K562 (cell line): ENCODE measurements around the gene FTH1. TPM values are rescaled to one million over a fixed set of nuclear protein-coding genes. Genes with fewer than 3 reads are reported as not detected.
A peak's percentile ranks its signal among the peaks of the same experiment; 100 is the strongest.

ENCODE experiments used
- BRCA1 ChIP-seq, 2 experiments: fragments of 450-650 bp in 1 of 2; sonication (generic) in 1 of 2; formaldehyde crosslinking in 1 of 2; IDR thresholded peaks; 2 replicates each; pipeline versions ENCODE4 v1.5.0 to v1.6.1; 2017 to 2020; ENCODE audit warnings: mild to moderate bottlenecking in 1 of 2, missing genetic modification reagents in 1 of 2
- HMGN3 ChIP-seq: IDR thresholded peaks from 2 replicates; pipeline ENCODE4 v1.6.1; 2011; ENCODE audit warnings: borderline replicate concordance, low read depth, mild to moderate bottlenecking, mixed read lengths, low read length; ENCODE audit not compliant: insufficient read length; ENCODE audit errors: extremely low read depth
- NR2C1 ChIP-seq, 2 experiments: fragments of 450-650 bp; IDR thresholded peaks; 2 replicates each; pipeline ENCODE4 v1.6.1; 2017; ENCODE audit warnings: mild to moderate bottlenecking in 2 of 2, antibody characterized with exemption in 1 of 2, inconsistent platforms in 1 of 2, missing compliant biosample characterization in 1 of 2, missing genetic modification characterization in 1 of 2
- WHSC1 ChIP-seq: IDR thresholded peaks from one replicate; pipeline ENCODE4 v1.6.1; 2012; ENCODE audit warnings: low read length, control low read depth, inconsistent platforms
- ZNF316 ChIP-seq: fragments of 450-650 bp; IDR thresholded peaks from 2 replicates; pipeline ENCODE4 v1.6.1; 2016
- ZNF780A ChIP-seq: fragments of 250-450 bp; sonication (Bioruptor Pico); IDR thresholded peaks from 2 replicates; pipeline ENCODE4 v1.5.0; 2021; ENCODE audit warnings: mild to moderate bottlenecking
- ZZZ3 ChIP-seq: fragments of 450-650 bp; IDR thresholded peaks from 2 replicates; pipeline ENCODE4 v1.6.1; 2016; ENCODE audit warnings: antibody characterized with exemption, mild to moderate bottlenecking, moderate library complexity
- polyA plus RNA-seq, 8 experiments: library from polyadenylated mRNA; depleted of rRNA in 4 of 8; stranded (reverse) in 5 of 8; unstranded in 3 of 8; fragments of >200 nt; fragmentation: Nextera tagmentation in 2 of 8; fragmentation: Illumina TruSeq in 1 of 8; extraction: Ambion mirVana in 2 of 8; extraction: Trizol in 1 of 8; gene quantifications; 2 replicates each; pipeline versions ENCODE4 v1.2.1 to v1.2.3, GENCODE V29; 2011 to 2014; ENCODE audit warnings: inconsistent platforms in 1 of 8, missing spikeins in 1 of 8
- total RNA-seq, 7 experiments: library from RNA; depleted of rRNA in 6 of 7; stranded (reverse); fragments of >200 nt in 6 of 7; fragmentation: Illumina TruSeq in 2 of 7; extraction: Trizol in 2 of 7; gene quantifications; 2 replicates each; pipeline versions ENCODE4 v1.2.1 to v1.2.3, GENCODE V29; 2011 to 2021; ENCODE audit warnings: low replicate concordance in 1 of 7
- TF ChIP-seq, protein P1 (sequence below), 2 experiments: fragments of 450-650 bp; IDR thresholded peaks; 2 replicates each; pipeline ENCODE4 v1.6.1; 2016; ENCODE audit warnings: mild to moderate bottlenecking in 2 of 2, borderline replicate concordance in 1 of 2, low read depth in 1 of 2, moderate library complexity in 1 of 2
- TF ChIP-seq, protein P2 (sequence below): sonication (generic); formaldehyde crosslinking; IDR thresholded peaks from 2 replicates; pipeline ENCODE4 v1.8.0; 2022; ENCODE audit warnings: mild to moderate bottlenecking, missing genetic modification reagents
- TF ChIP-seq, protein P3 (sequence below): fragments of 250-450 bp; sonication (Bioruptor Pico); IDR thresholded peaks from 2 replicates; pipeline ENCODE4 v1.4.0; 2020; ENCODE audit warnings: borderline replicate concordance
- TF ChIP-seq, protein P4 (sequence below): fragments of 250-450 bp; sonication (Bioruptor Pico); IDR thresholded peaks from 2 replicates; pipeline ENCODE4 v1.4.0; 2020
- TF ChIP-seq, protein P5 (sequence below): sonication (generic); formaldehyde crosslinking; IDR thresholded peaks from 2 replicates; pipeline ENCODE4 v1.8.0; 2022; ENCODE audit warnings: mild to moderate bottlenecking, missing genetic modification reagents, borderline replicate concordance

FTH1 gene
- total and polyA plus RNA-seq, 9 of the 15 experiments (the other 6 are each of a cell fraction or from before 2014, with no cell fraction given), result 370 to 3,146 (median 802) TPM

DNA sequence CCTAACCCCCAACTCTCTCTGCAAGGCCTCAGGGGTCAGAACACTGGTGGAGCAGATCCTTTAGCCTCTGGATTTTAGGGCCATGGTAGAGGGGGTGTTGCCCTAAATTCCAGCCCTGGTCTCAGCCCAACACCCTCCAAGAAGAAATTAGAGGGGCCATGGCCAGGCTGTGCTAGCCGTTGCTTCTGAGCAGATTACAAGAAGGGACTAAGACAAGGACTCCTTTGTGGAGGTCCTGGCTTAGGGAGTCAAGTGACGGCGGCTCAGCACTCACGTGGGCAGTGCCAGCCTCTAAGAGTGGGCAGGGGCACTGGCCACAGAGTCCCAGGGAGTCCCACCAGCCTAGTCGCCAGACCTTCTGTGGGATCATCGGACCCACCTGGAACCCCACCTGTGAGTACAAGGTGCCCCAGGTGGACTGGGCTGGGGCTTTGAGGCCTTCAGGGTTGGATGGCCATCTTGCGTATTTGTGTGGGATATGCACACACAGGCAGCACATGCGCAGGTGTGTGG lies 17.3 kb downstream of the FTH1 start, which contains the start of gene BEST1 (continued):
- TF ChIP-seq, protein P1, sequence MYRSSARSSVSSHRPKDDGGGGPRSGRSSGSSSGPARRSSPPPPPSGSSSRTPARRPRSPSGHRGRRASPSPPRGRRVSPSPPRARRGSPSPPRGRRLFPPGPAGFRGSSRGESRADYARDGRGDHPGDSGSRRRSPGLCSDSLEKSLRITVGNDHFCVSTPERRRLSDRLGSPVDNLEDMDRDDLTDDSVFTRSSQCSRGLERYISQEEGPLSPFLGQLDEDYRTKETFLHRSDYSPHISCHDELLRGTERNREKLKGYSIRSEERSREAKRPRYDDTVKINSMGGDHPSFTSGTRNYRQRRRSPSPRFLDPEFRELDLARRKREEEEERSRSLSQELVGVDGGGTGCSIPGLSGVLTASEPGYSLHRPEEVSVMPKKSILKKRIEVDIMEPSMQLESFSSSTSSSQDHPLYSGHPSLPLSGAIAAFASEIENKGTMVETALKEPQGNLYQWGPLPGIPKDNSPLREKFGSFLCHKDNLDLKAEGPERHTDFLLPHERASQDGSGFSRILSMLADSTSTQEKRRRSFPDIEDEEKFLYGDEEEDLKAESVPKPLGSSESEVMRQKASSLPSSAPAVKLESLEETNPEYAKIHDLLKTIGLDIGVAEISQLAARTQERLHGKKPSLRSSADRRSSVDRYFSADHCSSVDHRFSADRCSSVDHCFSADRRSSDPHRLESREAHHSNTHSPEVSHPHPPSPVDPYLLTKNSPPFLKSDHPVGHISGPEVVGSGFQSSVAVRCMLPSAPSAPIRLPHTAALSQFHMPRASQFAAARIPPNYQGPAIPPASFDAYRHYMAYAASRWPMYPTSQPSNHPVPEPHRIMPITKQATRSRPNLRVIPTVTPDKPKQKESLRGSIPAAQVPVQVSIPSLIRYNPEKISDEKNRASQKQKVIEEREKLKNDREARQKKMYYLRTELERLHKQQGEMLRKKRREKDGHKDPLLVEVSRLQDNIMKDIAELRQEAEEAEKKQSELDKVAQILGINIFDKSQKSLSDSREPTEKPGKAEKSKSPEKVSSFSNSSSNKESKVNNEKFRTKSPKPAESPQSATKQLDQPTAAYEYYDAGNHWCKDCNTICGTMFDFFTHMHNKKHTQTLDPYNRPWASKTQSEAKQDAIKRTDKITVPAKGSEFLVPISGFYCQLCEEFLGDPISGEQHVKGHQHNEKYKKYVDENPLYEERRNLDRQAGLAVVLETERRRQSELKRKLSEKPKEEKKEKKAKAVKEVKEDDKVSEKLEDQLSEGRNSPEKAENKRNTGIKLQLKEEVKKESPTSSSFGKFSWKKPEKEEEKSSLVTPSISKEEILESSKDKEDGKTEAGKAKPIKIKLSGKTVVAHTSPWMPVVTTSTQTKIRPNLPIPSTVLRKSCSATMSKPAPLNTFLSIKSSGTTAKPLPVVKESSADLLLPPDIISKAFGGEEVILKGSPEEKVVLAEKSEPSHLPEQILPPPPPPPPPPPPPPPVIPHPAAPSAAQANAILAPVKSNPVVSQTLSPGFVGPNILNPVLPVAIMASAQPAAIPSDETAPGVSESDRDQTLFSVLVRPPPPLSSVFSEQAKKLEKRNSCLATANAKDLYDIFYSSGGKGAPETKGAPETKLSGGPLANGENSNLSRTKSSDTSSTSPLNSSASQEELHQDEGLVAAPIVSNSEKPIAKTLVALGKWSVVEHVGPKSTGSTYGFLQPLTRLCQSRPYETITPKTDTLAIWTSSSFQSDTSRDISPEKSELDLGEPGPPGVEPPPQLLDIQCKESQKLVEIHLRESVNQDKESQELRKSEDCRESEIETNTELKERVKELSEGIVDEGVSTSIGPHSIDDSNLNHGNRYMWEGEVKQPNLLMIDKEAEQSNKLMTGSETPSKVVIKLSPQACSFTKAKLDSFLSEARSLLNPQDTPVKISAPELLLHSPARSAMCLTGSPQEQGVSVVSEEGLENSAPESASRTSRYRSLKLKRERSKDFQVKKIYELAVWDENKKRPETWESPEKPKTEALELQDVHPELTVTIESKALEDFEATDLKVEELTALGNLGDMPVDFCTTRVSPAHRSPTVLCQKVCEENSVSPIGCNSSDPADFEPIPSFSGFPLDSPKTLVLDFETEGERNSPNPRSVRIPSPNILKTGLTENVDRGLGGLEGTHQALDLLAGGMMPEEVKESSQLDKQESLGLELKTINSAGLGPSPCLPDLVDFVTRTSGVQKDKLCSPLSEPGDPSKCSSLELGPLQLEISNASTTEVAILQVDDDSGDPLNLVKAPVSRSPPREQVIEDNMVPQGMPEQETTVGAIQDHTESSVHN (IDR thresholded peaks at IDR 0.05; ENCODE audit: borderline replicate concordance in 1 of 2, low read depth in 1 of 2), result no peak
- TF ChIP-seq ZNF316 (no peak), WHSC1 (no peak), NR2C1 (IDR thresholded peaks at IDR 0.05) (no peak), NR2C1 (tag; IDR thresholded peaks at IDR 0.05) (no peak), BRCA1 (IDR thresholded peaks at IDR 0.05) (no peak), BRCA1 (CRISPR knock-in tag; IDR thresholded peaks at IDR 0.05) (no peak), HMGN3 (no peak), ZNF780A (no peak), ZZZ3 (no peak)
- TF ChIP-seq, protein P2, sequence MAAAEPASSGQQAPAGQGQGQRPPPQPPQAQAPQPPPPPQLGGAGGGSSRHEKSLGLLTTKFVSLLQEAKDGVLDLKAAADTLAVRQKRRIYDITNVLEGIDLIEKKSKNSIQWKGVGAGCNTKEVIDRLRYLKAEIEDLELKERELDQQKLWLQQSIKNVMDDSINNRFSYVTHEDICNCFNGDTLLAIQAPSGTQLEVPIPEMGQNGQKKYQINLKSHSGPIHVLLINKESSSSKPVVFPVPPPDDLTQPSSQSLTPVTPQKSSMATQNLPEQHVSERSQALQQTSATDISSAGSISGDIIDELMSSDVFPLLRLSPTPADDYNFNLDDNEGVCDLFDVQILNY, result no peak
- TF ChIP-seq, protein P3, sequence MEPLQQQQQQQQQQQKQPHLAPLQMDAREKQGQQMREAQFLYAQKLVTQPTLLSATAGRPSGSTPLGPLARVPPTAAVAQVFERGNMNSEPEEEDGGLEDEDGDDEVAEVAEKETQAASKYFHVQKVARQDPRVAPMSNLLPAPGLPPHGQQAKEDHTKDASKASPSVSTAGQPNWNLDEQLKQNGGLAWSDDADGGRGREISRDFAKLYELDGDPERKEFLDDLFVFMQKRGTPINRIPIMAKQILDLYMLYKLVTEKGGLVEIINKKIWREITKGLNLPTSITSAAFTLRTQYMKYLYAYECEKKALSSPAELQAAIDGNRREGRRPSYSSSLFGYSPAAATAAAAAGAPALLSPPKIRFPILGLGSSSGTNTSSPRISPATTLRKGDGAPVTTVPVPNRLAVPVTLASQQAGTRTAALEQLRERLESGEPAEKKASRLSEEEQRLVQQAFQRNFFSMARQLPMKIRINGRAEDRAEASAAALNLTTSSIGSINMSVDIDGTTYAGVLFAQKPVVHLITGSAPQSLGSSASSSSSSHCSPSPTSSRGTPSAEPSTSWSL (CRISPR knock-in tag), result 0 out of 2 replicates have a peak, but pooled peaks have one; percentile 13
- TF ChIP-seq, protein P4, sequence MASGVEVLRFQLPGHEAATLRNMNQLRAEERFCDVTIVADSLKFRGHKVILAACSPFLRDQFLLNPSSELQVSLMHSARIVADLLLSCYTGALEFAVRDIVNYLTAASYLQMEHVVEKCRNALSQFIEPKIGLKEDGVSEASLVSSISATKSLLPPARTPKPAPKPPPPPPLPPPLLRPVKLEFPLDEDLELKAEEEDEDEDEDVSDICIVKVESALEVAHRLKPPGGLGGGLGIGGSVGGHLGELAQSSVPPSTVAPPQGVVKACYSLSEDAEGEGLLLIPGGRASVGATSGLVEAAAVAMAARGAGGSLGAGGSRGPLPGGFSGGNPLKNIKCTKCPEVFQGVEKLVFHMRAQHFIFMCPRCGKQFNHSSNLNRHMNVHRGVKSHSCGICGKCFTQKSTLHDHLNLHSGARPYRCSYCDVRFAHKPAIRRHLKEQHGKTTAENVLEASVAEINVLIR (CRISPR knock-in tag), result no peak
- TF ChIP-seq, protein P5, sequence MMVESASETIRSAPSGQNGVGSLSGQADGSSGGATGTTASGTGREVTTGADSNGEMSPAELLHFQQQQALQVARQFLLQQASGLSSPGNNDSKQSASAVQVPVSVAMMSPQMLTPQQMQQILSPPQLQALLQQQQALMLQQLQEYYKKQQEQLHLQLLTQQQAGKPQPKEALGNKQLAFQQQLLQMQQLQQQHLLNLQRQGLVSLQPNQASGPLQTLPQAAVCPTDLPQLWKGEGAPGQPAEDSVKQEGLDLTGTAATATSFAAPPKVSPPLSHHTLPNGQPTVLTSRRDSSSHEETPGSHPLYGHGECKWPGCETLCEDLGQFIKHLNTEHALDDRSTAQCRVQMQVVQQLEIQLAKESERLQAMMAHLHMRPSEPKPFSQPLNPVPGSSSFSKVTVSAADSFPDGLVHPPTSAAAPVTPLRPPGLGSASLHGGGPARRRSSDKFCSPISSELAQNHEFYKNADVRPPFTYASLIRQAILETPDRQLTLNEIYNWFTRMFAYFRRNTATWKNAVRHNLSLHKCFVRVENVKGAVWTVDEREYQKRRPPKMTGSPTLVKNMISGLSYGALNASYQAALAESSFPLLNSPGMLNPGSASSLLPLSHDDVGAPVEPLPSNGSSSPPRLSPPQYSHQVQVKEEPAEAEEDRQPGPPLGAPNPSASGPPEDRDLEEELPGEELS (CRISPR knock-in tag), result no peak
